NCI-H82 (cell line): Measurements from ENCODE around the gene PRIMA1.

Source experiments
- DNase-seq: peaks from one replicate; lab custom pipeline; 2025; lab: John Stamatoyannopoulos, UW

The PRIMA1 gene

GRCh38 chr14:93712079-93712837 lies 76.0 kb downstream of the PRIMA1 start:
- no peak for DNase-seq

GRCh38 chr14:93709249-93709648 lies 79.0 kb downstream of the PRIMA1 start:
- no peak for DNase-seq

GRCh38 chr14:93708800-93709199 lies 79.5 kb downstream of the PRIMA1 start:
- no peak for DNase-seq

- no peak for DNase-seq
Measured at GRCh38 chr14:93708311-93708734, 80.0 kb downstream of the PRIMA1 start.

GRCh38 chr14:93707475-93707874 lies 80.8 kb downstream of the PRIMA1 start:
- no peak for DNase-seq

GRCh38 chr14:93706360-93706955 lies 81.8 kb downstream of the PRIMA1 start:
- DNase-seq: no peak

- DNase-seq: no peak
Measured at GRCh38 chr14:93705513-93706156, 82.7 kb downstream of the PRIMA1 start.

GRCh38 chr14:93703941-93704340 lies 84.3 kb downstream of the PRIMA1 start:
- DNase-seq: no peak

- DNase-seq: no peak
Measured at GRCh38 chr14:93702946-93703345, 85.3 kb downstream of the PRIMA1 start.

- no peak for DNase-seq
Measured at GRCh38 chr14:93701562-93701961, 86.7 kb downstream of the PRIMA1 start.

GRCh38 chr14:93700928-93701327 lies 87.4 kb downstream of the PRIMA1 start:
- no peak for DNase-seq

GRCh38 chr14:93693914-93694313 lies 94.4 kb downstream of the PRIMA1 start:
- no peak for DNase-seq

GRCh38 chr14:93691042-93691780 lies 97.1 kb downstream of the PRIMA1 start:
- no peak for DNase-seq

- DNase-seq: peak; percentile 3
Measured at GRCh38 chr14:93690146-93690545, 98.1 kb downstream of the PRIMA1 start.

GRCh38 chr14:93688820-93689219 lies 99.5 kb downstream of the PRIMA1 start:
- DNase-seq: no peak

GRCh38 chr14:93688239-93688666 lies 100.0 kb downstream of the PRIMA1 start:
- no peak for DNase-seq

- no peak for DNase-seq
Measured at GRCh38 chr14:93686268-93686667, 102.0 kb downstream of the PRIMA1 start.

GRCh38 chr14:93685121-93685895 lies 103.0 kb downstream of the PRIMA1 start:
- no peak for DNase-seq

GRCh38 chr14:93683226-93683625 lies 105.1 kb downstream of the PRIMA1 start:
- peak; percentile 66 for DNase-seq

GRCh38 chr14:93682459-93682858 lies 105.8 kb downstream of the PRIMA1 start:
- no peak for DNase-seq

GRCh38 chr14:93676416-93676958 lies 111.8 kb downstream of the PRIMA1 start:
- DNase-seq: no peak
